Measurements from ENCODE around the gene UQCRC1.

UQCRC1 gene

GRCh38 chr3:48609088-48610005 is at the start of gene UQCRC1:
Gene UQCRC1, minus strand, starts transcription at chr3:48609646. Its CDS starts 26 bp downstream, at chr3:48609620.
- DNase-seq (ENCODE audit: low read depth) = peak; percentile 87

GRCh38 chr3:48656841-48657281 is 47.4 kb upstream of the UQCRC1 start:
- DNase-seq (ENCODE audit: low read depth) = no peak

DNA sequence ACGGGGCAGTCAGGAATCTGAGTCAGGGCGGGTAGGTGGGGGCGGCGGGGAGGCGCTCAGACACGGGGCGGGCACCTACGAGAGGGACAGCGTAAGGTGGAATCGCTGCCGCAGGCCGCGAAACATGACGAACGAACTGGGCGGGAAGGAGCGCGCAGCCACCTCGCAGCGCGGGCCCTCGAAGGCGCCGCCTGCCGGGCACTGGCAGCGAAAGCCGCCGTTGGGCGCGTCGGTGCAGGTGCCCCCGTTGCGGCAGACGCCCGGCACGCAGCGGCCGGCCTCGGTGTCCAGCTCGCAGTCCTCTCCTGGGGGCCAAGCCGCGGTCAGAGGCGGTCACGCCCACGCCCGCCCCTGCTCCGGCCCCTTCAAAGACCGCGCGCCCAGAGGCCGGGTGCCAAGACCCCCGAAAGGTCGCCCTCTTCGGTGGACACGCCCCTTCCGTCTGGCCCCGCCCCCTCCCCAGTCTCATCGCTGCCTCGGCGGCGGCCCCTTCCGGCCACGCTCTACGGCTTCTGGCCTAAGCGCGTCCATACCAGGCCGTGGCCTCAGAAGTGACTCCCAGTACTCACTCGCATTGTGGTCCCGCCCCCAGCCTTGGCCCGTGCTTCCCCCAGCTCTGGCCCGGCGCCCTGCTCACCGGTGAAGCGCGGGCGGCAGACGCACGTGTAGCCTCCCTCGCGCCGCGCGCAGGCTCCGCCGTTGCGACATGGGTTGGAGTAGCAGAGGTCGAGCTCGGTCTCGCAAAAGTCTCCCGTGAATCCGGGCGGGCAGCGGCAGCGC is 46.8 kb upstream of the UQCRC1 start:
- DNase-seq (ENCODE audit: low read depth) = peak; percentile 66

GRCh38 chr3:48655606-48656005 is 46.2 kb upstream of the UQCRC1 start:
- DNase-seq (ENCODE audit: low read depth) = no peak

GRCh38 chr3:48655063-48655462 is 45.6 kb upstream of the UQCRC1 start:
- no peak for DNase-seq (ENCODE audit: low read depth)

- DNase-seq (ENCODE audit: low read depth) = no peak
These were observed 43.7 kb upstream of the UQCRC1 start for GRCh38 chr3:48652923-48653715.

- no peak for DNase-seq (ENCODE audit: low read depth)
These were observed 42.3 kb upstream of the UQCRC1 start for GRCh38 chr3:48651771-48652170.

- DNase-seq (ENCODE audit: low read depth) = no peak
These were observed 41.3 kb upstream of the UQCRC1 start for GRCh38 chr3:48650723-48651122.

DNA sequence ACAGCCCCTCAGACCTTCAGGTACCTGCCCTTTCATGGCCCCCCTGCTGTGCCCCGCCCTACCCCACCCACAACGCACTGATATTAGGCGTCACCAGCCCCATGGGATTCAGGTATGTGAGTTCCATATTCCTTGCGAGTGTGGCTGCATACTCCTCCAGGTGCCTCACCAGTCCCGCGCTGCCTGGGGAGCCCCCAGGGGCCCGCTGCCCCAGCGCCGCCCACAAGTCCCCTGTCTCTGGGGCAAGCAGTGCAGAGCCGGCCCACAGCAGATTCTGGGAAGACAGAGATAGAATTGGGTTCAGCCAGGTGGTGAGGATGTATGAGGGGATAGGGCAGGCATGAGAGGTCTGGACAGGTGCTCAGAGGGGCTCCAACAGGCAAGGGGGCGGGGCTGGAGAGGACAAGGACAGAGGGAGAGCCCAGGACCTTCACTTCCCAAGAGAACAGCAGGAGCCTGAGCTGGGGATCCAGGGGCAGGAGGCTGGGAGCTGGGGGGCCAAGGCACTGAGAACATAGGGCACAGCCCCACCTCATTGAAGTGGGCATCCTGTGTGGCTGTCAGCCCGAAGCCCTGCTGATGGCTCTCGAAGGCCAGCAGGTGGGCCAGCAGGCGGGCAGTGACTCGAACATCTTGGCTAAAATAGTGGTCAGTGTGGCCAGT is 38.9 kb upstream of the UQCRC1 start:
- DNase-seq (ENCODE audit: low read depth) = no peak

- no peak for DNase-seq (ENCODE audit: low read depth)
These were observed 38.3 kb upstream of the UQCRC1 start for GRCh38 chr3:48647714-48648113.

GRCh38 chr3:48644898-48645760 is 35.7 kb upstream of the UQCRC1 start:
- no peak for DNase-seq (ENCODE audit: low read depth)

DNA sequence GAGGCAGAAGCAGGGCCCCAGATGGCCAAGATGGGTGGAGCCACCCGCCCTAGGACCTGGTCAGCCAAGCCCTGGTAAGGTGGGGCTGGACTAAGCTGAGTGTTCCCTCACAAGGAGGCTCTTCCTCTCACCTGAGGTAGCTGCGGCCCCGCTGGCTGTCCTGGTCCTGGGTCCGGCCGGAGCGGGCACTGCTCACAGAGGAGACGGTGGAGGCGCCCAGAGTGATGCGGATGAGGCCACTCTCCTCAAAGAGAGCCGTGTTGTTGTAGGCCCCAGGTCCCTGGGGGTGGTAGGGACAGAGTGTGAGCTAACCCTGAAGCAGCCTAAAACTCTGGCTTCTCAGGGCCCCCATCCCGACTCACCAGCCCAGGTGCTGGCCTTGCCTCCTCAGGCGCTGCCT is 33.2 kb upstream of the UQCRC1 start:
- no peak for DNase-seq (ENCODE audit: low read depth)

DNA sequence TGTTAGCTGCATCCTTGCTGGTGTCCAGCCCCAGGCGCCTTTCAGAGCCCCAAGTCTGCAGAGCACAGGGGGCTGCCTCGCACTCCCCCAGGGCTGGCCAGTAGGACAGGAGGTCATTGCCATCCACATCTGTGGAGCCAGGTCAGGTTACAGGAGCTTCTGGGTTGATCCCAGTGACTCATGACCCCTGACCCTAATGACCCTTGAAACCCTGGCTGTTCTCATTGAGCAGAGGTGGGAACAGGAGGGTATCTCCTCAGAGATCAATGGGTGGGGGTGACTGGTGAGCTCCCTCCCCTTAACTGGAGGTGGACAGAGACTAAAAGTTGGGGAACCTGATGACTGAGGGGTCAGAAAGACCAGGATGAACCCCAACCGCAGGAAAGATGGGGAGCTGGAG is 31.9 kb upstream of the UQCRC1 start:
- DNase-seq (ENCODE audit: low read depth) = no peak

GRCh38 chr3:48639944-48640606 is 30.6 kb upstream of the UQCRC1 start:
- DNase-seq (ENCODE audit: low read depth) = no peak

DNA sequence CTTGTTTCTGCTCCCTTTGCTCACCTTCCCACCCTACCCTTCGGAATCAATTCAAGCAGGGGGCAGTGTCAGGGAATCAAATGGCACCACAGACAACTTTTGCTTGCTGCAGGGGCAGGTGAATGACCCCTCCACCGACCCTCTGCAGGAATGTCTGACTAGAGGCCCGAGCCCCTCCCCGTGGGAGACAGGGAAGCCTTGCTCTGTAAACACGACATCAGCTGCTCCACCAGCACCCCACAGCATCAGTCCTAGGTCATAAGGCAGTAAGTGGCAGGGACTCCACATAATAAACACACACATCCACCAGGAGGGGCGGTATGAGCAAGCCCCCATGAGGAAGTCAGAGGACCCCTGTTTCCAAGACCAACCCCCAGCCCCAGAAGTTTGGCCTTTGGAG is 27.9 kb upstream of the UQCRC1 start:
- no peak for DNase-seq (ENCODE audit: low read depth)

DNA sequence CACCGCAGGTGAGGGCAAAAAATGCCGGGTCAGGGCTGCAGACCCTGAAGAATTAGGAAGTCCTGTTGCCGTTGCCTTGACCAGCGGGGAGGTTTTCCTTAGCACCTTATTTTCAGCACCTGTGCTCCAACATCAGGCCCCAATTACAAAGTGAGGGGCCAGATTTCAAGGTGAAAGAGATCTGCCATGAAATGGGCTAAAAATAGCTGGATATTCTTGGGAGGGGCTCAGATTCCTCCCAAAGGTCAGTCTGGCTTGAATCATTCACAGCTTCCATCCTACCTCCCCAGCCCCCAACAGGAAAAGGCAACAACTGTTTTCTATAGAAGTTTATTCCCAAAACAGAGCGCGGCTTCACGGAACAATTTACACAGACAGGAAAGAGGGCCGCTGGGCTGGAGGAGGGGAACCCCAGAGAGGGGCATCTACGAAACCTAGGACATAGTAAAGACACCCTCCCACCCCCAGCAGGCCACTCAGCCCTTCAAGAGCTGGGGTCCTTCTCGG is 26.8 kb upstream of the UQCRC1 start:
- DNase-seq (ENCODE audit: low read depth) = no peak

DNA sequence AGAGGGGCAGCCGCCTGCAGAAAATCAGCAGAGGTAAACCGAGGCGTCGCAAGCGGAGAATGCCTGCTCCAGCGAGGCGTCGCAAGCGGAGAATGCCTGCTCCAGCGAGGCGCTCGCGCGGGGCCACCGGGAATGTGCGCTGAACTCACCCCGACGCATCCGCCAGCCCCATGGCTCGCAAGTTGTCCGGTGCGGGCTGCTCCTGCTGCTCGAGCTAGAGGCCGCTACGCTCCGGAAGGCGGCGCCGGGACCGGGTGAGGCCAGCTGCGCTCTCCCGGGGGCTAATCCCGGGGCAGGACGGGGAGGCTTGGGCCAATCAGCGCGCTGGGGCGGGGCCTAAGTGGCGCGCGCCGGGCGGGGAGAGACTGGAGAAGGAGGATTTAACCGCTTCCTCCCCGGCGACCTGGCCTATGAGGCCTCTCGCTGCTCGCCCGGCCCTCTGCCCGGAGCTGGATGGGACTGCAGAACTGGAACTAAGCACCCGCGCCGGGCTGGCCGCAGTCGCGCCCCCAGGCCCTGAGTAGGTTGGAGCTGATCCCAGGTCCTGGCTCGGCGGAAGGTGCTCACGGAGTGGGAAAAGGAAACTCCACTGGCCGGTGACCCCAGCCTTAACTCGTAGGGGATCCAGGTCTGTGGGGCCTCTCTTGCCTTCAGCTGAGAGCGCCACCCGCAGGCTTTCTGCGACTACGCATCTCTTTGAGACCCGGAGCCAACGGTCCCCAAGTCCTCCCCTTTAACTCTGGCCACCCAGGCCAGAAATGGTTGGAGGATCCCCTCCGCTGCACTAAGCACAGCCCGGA is 26.0 kb upstream of the UQCRC1 start, which contains the start of gene SLC26A6:
TSS of gene SLC26A6 (minus strand) at position 240 of the 800 bp plus-strand sequence. CDS start at position 172, 68 bp downstream.
- peak; percentile 87 for DNase-seq (ENCODE audit: low read depth)

GRCh38 chr3:48634661-48635221 is 25.3 kb upstream of the UQCRC1 start:
- DNase-seq (ENCODE audit: low read depth) = no peak

DNA sequence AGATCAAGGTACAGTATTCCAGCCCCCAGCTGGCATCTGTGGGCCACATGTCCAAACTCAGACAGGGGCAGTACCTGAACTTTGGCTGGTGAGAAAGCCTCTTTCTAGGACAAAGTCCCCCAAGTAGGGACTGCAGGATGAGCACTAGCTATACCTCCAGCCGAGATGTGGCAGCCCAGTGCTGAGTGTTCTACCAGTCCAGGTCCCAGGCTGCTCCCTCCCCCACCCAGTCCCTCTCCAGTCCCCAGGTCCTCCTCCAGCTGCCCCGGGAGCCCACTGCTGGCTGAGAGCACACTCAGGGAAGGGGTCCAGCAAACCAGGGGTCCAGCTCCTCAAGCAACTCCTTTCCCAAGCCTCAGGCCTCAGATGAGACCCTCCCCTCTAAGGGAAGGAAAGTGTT is 24.3 kb upstream of the UQCRC1 start:
- no peak for DNase-seq (ENCODE audit: low read depth)
